Type B pancreatic cell (in vitro differentiated cells): ENCODE data around the gene VWA2. TPM values are rescaled to one million over a fixed set of nuclear protein-coding genes. Genes with fewer than 3 reads are reported as not detected.

Experiments used
- DNase-seq: peaks from one replicate; pipeline ENCODE4 v3.0.0; 2021; ENCODE audit warnings: mixed read lengths; ENCODE audit not compliant: unreplicated experiment; ENCODE audit errors: extremely low spot score
- H3K27ac Mint-ChIP-seq: 2 replicates; pipeline ENCODE4 v1.8.0; 2021; ENCODE audit warnings: mild to moderate bottlenecking, mixed read lengths
- H3K27me3 Mint-ChIP-seq: 2 replicates; pipeline ENCODE4 v1.8.0; 2021; ENCODE audit warnings: mixed read lengths
- H3K36me3 Mint-ChIP-seq: 2 replicates; pipeline ENCODE4 v1.8.0; 2021; ENCODE audit warnings: mixed read lengths
- H3K4me1 Mint-ChIP-seq: one replicate; pipeline ENCODE4 v1.8.0; 2021; ENCODE audit warnings: mixed read lengths; ENCODE audit not compliant: unreplicated experiment
- H3K4me3 Mint-ChIP-seq: 2 replicates; pipeline ENCODE4 v1.8.0; 2021; ENCODE audit warnings: mild to moderate bottlenecking, mixed read lengths
- H3K9me3 Mint-ChIP-seq: 2 replicates; pipeline ENCODE4 v1.8.0; 2021; ENCODE audit warnings: mixed read lengths
- total RNA-seq: library from RNA; stranded (reverse); gene quantifications from 2 replicates; pipeline ENCODE4 v1.2.1, GENCODE V29; 2021; ENCODE audit warnings: low replicate concordance
- TF ChIP-seq, protein P1 (sequence below): fragments of 200-600 bp; sonication (generic); conservative IDR thresholded peaks from 2 replicates; pipeline ENCODE4 v1.5.0; 2021; ENCODE audit warnings: antibody characterized with exemption, mild to moderate bottlenecking

The VWA2 gene
- total RNA-seq, 1 donor from 2014 or later = 2.9 TPM

GRCh38 chr10:114279901-114280644 is 41.0 kb downstream of the VWA2 start:
- no peak for DNase-seq

GRCh38 chr10:114281006-114281405 is 42.0 kb downstream of the VWA2 start:
- H3K27ac Mint-ChIP-seq = no peak overlapping the region
- DNase-seq = no peak
- H3K4me1 Mint-ChIP-seq = no peaks in the 10 kb centered on the region
- TF ChIP-seq, protein P1, sequence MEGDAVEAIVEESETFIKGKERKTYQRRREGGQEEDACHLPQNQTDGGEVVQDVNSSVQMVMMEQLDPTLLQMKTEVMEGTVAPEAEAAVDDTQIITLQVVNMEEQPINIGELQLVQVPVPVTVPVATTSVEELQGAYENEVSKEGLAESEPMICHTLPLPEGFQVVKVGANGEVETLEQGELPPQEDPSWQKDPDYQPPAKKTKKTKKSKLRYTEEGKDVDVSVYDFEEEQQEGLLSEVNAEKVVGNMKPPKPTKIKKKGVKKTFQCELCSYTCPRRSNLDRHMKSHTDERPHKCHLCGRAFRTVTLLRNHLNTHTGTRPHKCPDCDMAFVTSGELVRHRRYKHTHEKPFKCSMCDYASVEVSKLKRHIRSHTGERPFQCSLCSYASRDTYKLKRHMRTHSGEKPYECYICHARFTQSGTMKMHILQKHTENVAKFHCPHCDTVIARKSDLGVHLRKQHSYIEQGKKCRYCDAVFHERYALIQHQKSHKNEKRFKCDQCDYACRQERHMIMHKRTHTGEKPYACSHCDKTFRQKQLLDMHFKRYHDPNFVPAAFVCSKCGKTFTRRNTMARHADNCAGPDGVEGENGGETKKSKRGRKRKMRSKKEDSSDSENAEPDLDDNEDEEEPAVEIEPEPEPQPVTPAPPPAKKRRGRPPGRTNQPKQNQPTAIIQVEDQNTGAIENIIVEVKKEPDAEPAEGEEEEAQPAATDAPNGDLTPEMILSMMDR = no peak
- no peak overlapping the region for H3K4me3 Mint-ChIP-seq
- H3K36me3 Mint-ChIP-seq = no peaks in the 10 kb centered on the region
- no peaks in the 10 kb centered on the region for H3K27me3 Mint-ChIP-seq
- no peaks in the 10 kb centered on the region for H3K9me3 Mint-ChIP-seq

More at GRCh38 chr10:114279901-114280644, 41.0 kb downstream of the VWA2 start:
- Mint-ChIP-seq H3K9me3 (no peaks in the 10 kb centered on the region), H3K27ac (peak overlapping the region; percentile 69), H3K36me3 (no peaks in the 10 kb centered on the region), H3K4me1 (no peaks in the 10 kb centered on the region), H3K4me3 (peak overlapping the region; percentile 39), H3K27me3 (no peaks in the 10 kb centered on the region)
- TF ChIP-seq, protein P1 = no peak

DNA sequence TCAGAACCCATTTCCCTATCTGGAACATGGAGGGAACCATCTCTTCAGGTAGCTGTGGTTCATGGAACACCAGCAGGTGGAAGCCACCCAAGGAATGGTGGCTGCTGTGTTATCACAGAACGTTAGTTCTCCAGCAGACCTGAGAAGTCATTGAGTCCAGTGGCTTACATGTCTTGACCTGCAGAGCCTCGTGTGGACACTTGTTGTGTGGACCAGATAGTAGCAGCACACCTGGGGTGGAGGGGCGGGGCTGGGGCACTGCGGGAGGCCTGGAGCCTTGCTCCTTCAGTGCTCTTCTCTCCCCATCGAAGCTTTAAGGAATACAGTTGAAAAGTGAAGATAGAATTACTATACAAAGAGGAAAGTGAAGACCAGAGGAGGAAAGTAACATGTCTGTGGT is 42.4 kb downstream of the VWA2 start:
- Mint-ChIP-seq H3K4me3 (no peak overlapping the region), H3K4me1 (no peaks in the 10 kb centered on the region), H3K9me3 (no peaks in the 10 kb centered on the region), H3K27me3 (no peaks in the 10 kb centered on the region), H3K36me3 (no peaks in the 10 kb centered on the region), H3K27ac (no peak overlapping the region)
- DNase-seq = no peak
- TF ChIP-seq, protein P1 = no peak

DNA sequence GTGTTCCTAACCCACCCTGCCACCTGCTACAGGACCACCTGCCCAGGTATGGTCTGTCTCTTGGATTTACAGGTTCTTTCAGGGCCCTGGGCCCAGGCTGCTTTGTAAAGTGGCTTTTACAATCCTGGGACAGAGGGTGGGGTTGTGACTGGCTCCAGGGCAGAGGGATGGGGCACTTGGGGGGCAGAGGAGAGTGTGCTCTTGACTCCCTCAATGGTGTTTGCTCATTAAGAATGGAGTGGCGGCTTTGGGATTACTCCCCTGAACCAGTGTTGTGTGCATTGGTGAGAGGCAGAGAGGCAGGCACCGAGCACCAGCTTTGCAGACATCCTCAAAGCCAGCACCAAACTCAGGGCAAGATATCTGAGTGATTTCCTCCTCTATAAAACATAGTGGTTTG is 43.5 kb downstream of the VWA2 start:
- TF ChIP-seq, protein P1 = no peak
- DNase-seq = no peak
- peak overlapping the region; percentile 75 for H3K27ac Mint-ChIP-seq
- H3K27me3 Mint-ChIP-seq = no peaks in the 10 kb centered on the region
- H3K4me3 Mint-ChIP-seq = no peak overlapping the region
- no peaks in the 10 kb centered on the region for H3K36me3 Mint-ChIP-seq
- H3K9me3 Mint-ChIP-seq = no peaks in the 10 kb centered on the region
- no peaks in the 10 kb centered on the region for H3K4me1 Mint-ChIP-seq

- Mint-ChIP-seq H3K36me3 (no peaks in the 10 kb centered on the region), H3K4me3 (no peak overlapping the region), H3K27ac (no peak overlapping the region), H3K27me3 (no peaks in the 10 kb centered on the region), H3K9me3 (no peaks in the 10 kb centered on the region), H3K4me1 (no peaks in the 10 kb centered on the region)
- DNase-seq = no peak
- TF ChIP-seq, protein P1 = no peak
These were observed 44.0 kb downstream of the VWA2 start for GRCh38 chr10:114283091-114283490.
